ENCODE measurements around the gene NRG2.

Gene NRG2

GRCh38 chr5:139820130-139820529 lies 223.0 kb downstream of the NRG2 start:
- TF ChIP-seq ZFX (IDR thresholded peaks at IDR 0.05; ENCODE audit: borderline replicate concordance), result no peak
- TF ChIP-seq CTCF (IDR thresholded peaks at IDR 0.05), result no peak
- H3K27ac ChIP-seq, result no peak overlapping the region

- TF ChIP-seq ZFX (IDR thresholded peaks at IDR 0.05; ENCODE audit: borderline replicate concordance) (no peak), CTCF (IDR thresholded peaks at IDR 0.05) (no peak)
- no peak overlapping the region for H3K27ac ChIP-seq
Observed at GRCh38 chr5:139817970-139818369, 225.1 kb downstream of the NRG2 start.

- no peak overlapping the region for H3K27ac ChIP-seq
- no peak for TF ChIP-seq ZFX (IDR thresholded peaks at IDR 0.05; ENCODE audit: borderline replicate concordance)
- TF ChIP-seq CTCF (IDR thresholded peaks at IDR 0.05), result no peak
Observed at GRCh38 chr5:139817362-139817761, 225.7 kb downstream of the NRG2 start.

- no peak overlapping the region for H3K27ac ChIP-seq
- TF ChIP-seq CTCF (IDR thresholded peaks at IDR 0.05) (no peak), ZFX (IDR thresholded peaks at IDR 0.05; ENCODE audit: borderline replicate concordance) (no peak)
Observed at GRCh38 chr5:139816566-139816965, 226.5 kb downstream of the NRG2 start.

- no peak overlapping the region for H3K27ac ChIP-seq
- TF ChIP-seq ZFX (IDR thresholded peaks at IDR 0.05; ENCODE audit: borderline replicate concordance), result no peak
- TF ChIP-seq CTCF (IDR thresholded peaks at IDR 0.05), result no peak
Observed at GRCh38 chr5:139814704-139815280, 228.3 kb downstream of the NRG2 start.

GRCh38 chr5:139814191-139814601 lies 228.9 kb downstream of the NRG2 start:
- TF ChIP-seq CTCF (IDR thresholded peaks at IDR 0.05), result no peak
- no peak for TF ChIP-seq ZFX (IDR thresholded peaks at IDR 0.05; ENCODE audit: borderline replicate concordance)
- H3K27ac ChIP-seq, result no peak overlapping the region

GRCh38 chr5:139812836-139813805 lies 230.0 kb downstream of the NRG2 start:
- no peak overlapping the region for H3K27ac ChIP-seq
- TF ChIP-seq CTCF (IDR thresholded peaks at IDR 0.05) (no peak), ZFX (IDR thresholded peaks at IDR 0.05; ENCODE audit: borderline replicate concordance) (no peak)

All from 22Rv1 (cell line).